Naive thymus-derived CD8-positive, alpha-beta T cell (primary cell): ENCODE results near the gene TEX52. TPM values are rescaled to one million over a fixed set of nuclear protein-coding genes. Genes with fewer than 3 reads are reported as not detected.

Source experiments
- ATAC-seq, 2 donors: fragments of 150-1000 bp; cut with Tn5 transposase in 1 of 2; sonication (Bioruptor Pico), chemical (Tn5 transposase) in 1 of 2; 1 replicate in 1 of 2; 2 replicates in 1 of 2; pipeline ENCODE4 v1.10.0; 2021; ENCODE audit warnings: mild to moderate bottlenecking in 2 of 2, moderate library complexity in 2 of 2
- POLR2A ChIA-PET: fragments of 350-600 bp; sonication (Branson Sonifier 250); formaldehyde crosslinking; loops from one replicate; lab custom pipeline; 2021; ENCODE audit warnings: antibody characterized with exemption; lab: Charles Lee
- DNase-seq, 10 donors: peaks; one replicate each; pipeline versions ENCODE4 v3.0.0 to v3.0.0-alpha.2; 2020 to 2022
- H3K27ac Mint-ChIP-seq, 10 donors: one replicate each; pipeline ENCODE4 v1.8.0; 2020 to 2022; ENCODE audit warnings: mild to moderate bottlenecking in 10 of 10, mixed read lengths in 10 of 10, moderate library complexity in 4 of 10, inconsistent platforms in 1 of 10
- H3K27me3 Mint-ChIP-seq, 5 donors: one replicate each; pipeline ENCODE4 v1.8.0; 2021 to 2022; ENCODE audit warnings: mixed read lengths in 5 of 5
- H3K36me3 Mint-ChIP-seq, 3 donors: one replicate each; pipeline ENCODE4 v1.8.0; 2020 to 2022; ENCODE audit warnings: mixed read lengths in 3 of 3, mild to moderate bottlenecking in 2 of 3, inconsistent platforms in 1 of 3
- H3K4me1 Mint-ChIP-seq, 4 donors: one replicate each; pipeline ENCODE4 v1.8.0; 2021 to 2022; ENCODE audit warnings: mixed read lengths in 4 of 4
- H3K4me3 Mint-ChIP-seq, 10 donors: one replicate each; pipeline ENCODE4 v1.8.0; 2020 to 2022; ENCODE audit warnings: mild to moderate bottlenecking in 10 of 10, mixed read lengths in 10 of 10, moderate library complexity in 6 of 10, inconsistent platforms in 1 of 10
- H3K9me3 Mint-ChIP-seq, 9 donors: one replicate each; pipeline ENCODE4 v1.8.0; 2020 to 2022; ENCODE audit warnings: mixed read lengths in 9 of 9, mild to moderate bottlenecking in 3 of 9, inconsistent platforms in 1 of 9, moderate library complexity in 1 of 9
- polyA plus RNA-seq, 3 donors: library from polyadenylated mRNA; unstranded; fragments of 300-500 nt; fragmentation: Illumina TruSeq; gene quantifications; one replicate each; pipeline ENCODE4 v1.2.3, GENCODE V29; 2021
- total RNA-seq, 8 experiments: library from RNA in 2 of 8; stranded (reverse) in 2 of 8; gene quantifications; one replicate each; pipeline ENCODE4 v1.2.3 and lab custom pipeline; 2021 to 2026

Gene TEX52
- total and polyA plus RNA-seq, 5 experiments from 2014 or later: not detected

- Mint-ChIP-seq H3K36me3 (peaks cover 10 to 78% (median 26%) of the 10 kb centered on the region in 3 donors), H3K4me1 (peaks cover 3 to 6% (median 5%) of the 10 kb centered on the region in 4 donors), H3K27me3 (no peaks in the 10 kb centered on the region), H3K27ac (no peak overlapping the region), H3K4me3 (no peak overlapping the region), H3K9me3 (no peaks in the 10 kb centered on the region)
- ATAC-seq (no peak), DNase-seq (no peak)
- POLR2A ChIA-PET: no interaction called here
Observed at GRCh38 chr12:2841056-2841650, 15.7 kb downstream of the TEX52 start.

DNA sequence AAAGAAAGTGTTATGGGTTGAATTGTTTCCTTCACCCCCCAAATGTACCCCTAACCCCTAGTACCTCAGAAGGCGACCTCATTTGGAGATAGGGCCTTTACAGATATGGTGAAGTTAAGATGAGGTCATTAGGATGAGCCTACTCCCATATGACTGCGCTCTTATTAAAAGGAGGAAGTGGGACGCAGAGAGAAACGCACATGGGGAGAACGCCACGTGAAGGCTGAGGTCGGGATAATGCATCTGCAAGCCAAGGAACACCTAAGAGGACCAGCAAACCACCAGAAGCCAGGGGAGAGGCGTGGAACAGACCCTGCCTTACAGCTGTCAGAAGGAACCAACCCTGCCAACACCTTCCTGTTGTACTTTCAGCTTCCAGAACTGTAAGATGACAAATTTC lies 20.3 kb downstream of the TEX52 start:
- DNase-seq: no peak
- Mint-ChIP-seq H3K4me1 (peaks cover 9 to 28% (median 20%) of the 10 kb centered on the region in 4 donors), H3K4me3 (no peak overlapping the region), H3K36me3 (peaks cover 5 to 55% (median 23%) of the 10 kb centered on the region in 3 donors), H3K9me3 (no peaks in the 10 kb centered on the region), H3K27ac (no peak overlapping the region), H3K27me3 (no peaks in the 10 kb centered on the region)
- POLR2A ChIA-PET: no interaction called here
- ATAC-seq: no peak

DNA sequence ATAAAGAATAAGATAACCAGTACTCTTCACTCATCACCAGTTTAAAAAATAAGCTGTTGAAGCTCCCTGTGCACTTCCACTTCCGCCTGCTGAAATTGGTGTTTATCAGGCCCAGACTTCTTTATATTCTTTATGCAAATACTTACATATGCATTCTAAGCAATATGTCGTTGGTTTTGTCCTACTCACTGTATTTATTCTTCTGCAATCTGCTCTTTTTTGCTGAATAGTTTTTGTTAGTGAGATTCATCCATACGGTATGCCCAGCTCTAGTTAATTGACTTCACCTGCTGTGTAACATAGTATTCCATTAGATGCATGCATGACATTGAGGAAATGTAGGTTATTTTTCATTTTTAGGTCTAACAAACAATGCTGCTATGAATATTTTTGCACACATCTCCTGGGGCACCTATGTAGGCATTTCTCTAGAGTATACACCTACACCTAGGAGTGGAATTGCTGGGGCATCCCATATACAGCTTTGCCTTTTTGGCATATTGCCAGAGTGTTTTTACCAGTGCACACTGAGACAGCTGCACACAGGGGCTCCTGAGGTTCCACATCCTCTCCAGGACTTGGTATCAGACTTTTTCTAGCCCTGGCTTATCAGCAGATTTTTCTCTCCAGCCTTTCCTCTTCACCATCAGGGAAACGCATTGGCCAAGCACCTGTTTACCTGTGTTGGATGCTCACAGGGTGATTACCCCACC lies 21.0 kb downstream of the TEX52 start:
- Mint-ChIP-seq H3K4me1 (peaks cover 9 to 28% (median 20%) of the 10 kb centered on the region in 4 donors), H3K36me3 (peaks cover 5 to 57% (median 18%) of the 10 kb centered on the region in 3 donors), H3K27ac (peak overlapping the region in 4 of 10 donors; percentile 1 to 52 (median 12)), H3K4me3 (peak overlapping the region in 1 of 10 donors; percentile 6), H3K27me3 (no peaks in the 10 kb centered on the region), H3K9me3 (no peaks in the 10 kb centered on the region)
- POLR2A ChIA-PET: no interaction called here
- ATAC-seq (no peak), DNase-seq (no peak)

- POLR2A ChIA-PET: no interaction called here
- Mint-ChIP-seq H3K27me3 (no peaks in the 10 kb centered on the region), H3K9me3 (no peaks in the 10 kb centered on the region), H3K36me3 (peaks cover 4 to 53% (median 14%) of the 10 kb centered on the region in 3 donors), H3K4me3 (peak within 1 kb of the TSS in 2 of 10 donors; percentile 6 to 50), H3K4me1 (peaks cover 9 to 28% (median 21%) of the 10 kb centered on the region in 4 donors), H3K27ac (peak within 1 kb of the TSS in 9 of 10 donors; percentile 18 to 87 (median 70))
- ATAC-seq (peak in 1 of 2 donors; percentile 35), DNase-seq (no peak)
Observed at GRCh38 chr12:2834581-2835491, 22.0 kb downstream of the TEX52 start, which contains the start of gene NRIP2. Gene NRIP2 (minus strand): TSS chr12:2835035. CDS start chr12:2834983, 52 bp downstream.

- POLR2A ChIA-PET: interaction anchor here (0.6 kb wide), 1 partner anchor 15 kb away, joined by 3 read pairs; no protein-coding TSS in a partner anchor
- no peaks in the 10 kb centered on the region for H3K9me3 Mint-ChIP-seq
Observed at GRCh38 chr12:2833810-2834209, 23.0 kb downstream of the TEX52 start.

GRCh38 chr12:2833327-2833726 lies 23.5 kb downstream of the TEX52 start:
- peaks cover 0 to 51% (median 12%) of the 10 kb centered on the region in 3 donors for H3K36me3 Mint-ChIP-seq
- H3K27ac Mint-ChIP-seq: peak overlapping the region in 1 of 10 donors; percentile 52
- no peaks in the 10 kb centered on the region for H3K27me3 Mint-ChIP-seq
- peaks cover 9 to 28% (median 21%) of the 10 kb centered on the region in 4 donors for H3K4me1 Mint-ChIP-seq
- ATAC-seq: no peak
- DNase-seq: no peak
- H3K9me3 Mint-ChIP-seq: no peaks in the 10 kb centered on the region
- POLR2A ChIA-PET: interaction anchor here (0.6 kb wide), 1 partner anchor 14 kb away, joined by 3 read pairs; no protein-coding TSS in a partner anchor
- H3K4me3 Mint-ChIP-seq: no peak overlapping the region

More at GRCh38 chr12:2833810-2834209, 23.0 kb downstream of the TEX52 start:
- peaks cover 9 to 28% (median 21%) of the 10 kb centered on the region in 4 donors for H3K4me1 Mint-ChIP-seq
- H3K36me3 Mint-ChIP-seq: peaks cover 0 to 51% (median 10%) of the 10 kb centered on the region in 3 donors
- H3K4me3 Mint-ChIP-seq: no peak overlapping the region
- ATAC-seq: no peak
- no peak for DNase-seq
- peak overlapping the region in 4 of 10 donors; percentile 2 to 71 (median 27) for H3K27ac Mint-ChIP-seq
- H3K27me3 Mint-ChIP-seq: no peaks in the 10 kb centered on the region

- peaks cover 0 to 51% (median 15%) of the 10 kb centered on the region in 3 donors for H3K36me3 Mint-ChIP-seq
- POLR2A ChIA-PET: interaction anchor here (0.6 kb wide), 1 partner anchor 55 kb away, joined by 7 read pairs; no protein-coding TSS in a partner anchor
- DNase-seq (no peak), ATAC-seq (no peak)
- H3K27me3 Mint-ChIP-seq: no peaks in the 10 kb centered on the region
- peaks cover 9 to 28% (median 20%) of the 10 kb centered on the region in 4 donors for H3K4me1 Mint-ChIP-seq
- H3K27ac Mint-ChIP-seq: peak overlapping the region in 6 of 10 donors; percentile 4 to 80 (median 64)
- no peaks in the 10 kb centered on the region for H3K9me3 Mint-ChIP-seq
- no peak overlapping the region for H3K4me3 Mint-ChIP-seq
Observed at GRCh38 chr12:2832550-2833127, 24.2 kb downstream of the TEX52 start.

GRCh38 chr12:2829275-2829674 lies 27.6 kb downstream of the TEX52 start:
- POLR2A ChIA-PET: no interaction called here
- peaks cover 0 to 74% (median 10%) of the 10 kb centered on the region in 3 donors for H3K36me3 Mint-ChIP-seq

GRCh38 chr12:2826721-2827515 lies 29.9 kb downstream of the TEX52 start:
- POLR2A ChIA-PET: no interaction called here
- Mint-ChIP-seq H3K36me3 (peaks cover 0 to 90% (median 16%) of the 10 kb centered on the region in 3 donors), H3K4me3 (no peak overlapping the region), H3K4me1 (peaks cover 0 to 8% (median under 1%) of the 10 kb centered on the region in 4 donors), H3K27ac (peak overlapping the region in 3 of 10 donors; percentile 58 to 89 (median 85)), H3K27me3 (no peaks in the 10 kb centered on the region), H3K9me3 (no peaks in the 10 kb centered on the region)
- ATAC-seq (no peak), DNase-seq (no peak)

More at GRCh38 chr12:2829275-2829674, 27.6 kb downstream of the TEX52 start:
- no peak for ATAC-seq
- no peaks in the 10 kb centered on the region for H3K27me3 Mint-ChIP-seq
- no peak overlapping the region for H3K4me3 Mint-ChIP-seq
- H3K27ac Mint-ChIP-seq: peak overlapping the region in 2 of 10 donors; percentile 25 to 54
- DNase-seq: no peak
- no peaks in the 10 kb centered on the region for H3K9me3 Mint-ChIP-seq
- H3K4me1 Mint-ChIP-seq: peaks cover 0 to 10% (median 4%) of the 10 kb centered on the region in 4 donors

DNA sequence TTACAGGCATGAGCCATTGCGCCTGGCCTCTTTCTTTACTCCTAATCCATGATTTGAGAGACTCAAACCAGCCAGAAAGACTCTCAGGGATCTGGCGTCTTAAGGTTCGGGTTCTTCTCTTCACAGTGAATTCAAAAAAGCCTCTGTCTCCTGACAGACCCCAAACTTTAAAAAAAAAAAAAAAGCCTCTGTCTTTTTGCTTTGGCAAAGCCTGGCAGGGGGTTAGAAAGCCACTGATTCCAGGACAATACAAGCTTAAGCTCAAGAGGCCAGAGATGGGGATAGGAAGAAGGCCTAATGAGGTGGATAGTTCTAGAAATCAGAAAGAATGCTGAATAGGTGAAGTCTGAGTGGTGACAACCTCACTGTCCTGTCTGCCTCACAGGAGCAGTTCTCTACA lies 30.8 kb downstream of the TEX52 start:
- Mint-ChIP-seq H3K27me3 (no peaks in the 10 kb centered on the region), H3K4me1 (peaks cover 0 to 10% (median 2%) of the 10 kb centered on the region in 4 donors), H3K27ac (no peak overlapping the region), H3K36me3 (peaks cover 0 to 92% (median 15%) of the 10 kb centered on the region in 3 donors), H3K4me3 (no peak overlapping the region), H3K9me3 (no peaks in the 10 kb centered on the region)
- no peak for ATAC-seq
- no peak for DNase-seq
- POLR2A ChIA-PET: no interaction called here

DNA sequence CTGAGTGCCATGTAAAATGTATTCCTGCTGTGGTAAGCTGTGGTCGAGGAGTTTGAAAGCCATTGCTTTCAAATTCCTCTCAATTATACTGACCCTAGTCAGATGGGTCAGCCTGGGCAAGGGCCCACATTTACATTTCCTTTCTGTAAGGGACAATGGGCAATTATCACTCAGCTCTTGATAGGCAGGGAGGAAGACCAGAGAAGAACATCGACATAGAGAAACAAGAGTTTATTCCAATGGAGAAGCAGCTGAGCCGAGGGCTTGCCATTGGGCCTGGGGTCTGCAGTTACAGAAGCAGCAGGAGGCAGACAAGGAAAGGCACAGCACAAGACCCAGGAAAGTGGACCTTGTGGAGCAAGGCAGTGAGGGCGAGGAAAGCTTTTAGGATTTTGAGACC lies 31.7 kb downstream of the TEX52 start:
- POLR2A ChIA-PET: no interaction called here
- Mint-ChIP-seq H3K36me3 (peaks cover 0 to 95% (median 16%) of the 10 kb centered on the region in 3 donors), H3K4me3 (no peak overlapping the region), H3K27me3 (no peaks in the 10 kb centered on the region), H3K27ac (peak overlapping the region in 2 of 10 donors; percentile 14 to 50), H3K9me3 (no peaks in the 10 kb centered on the region), H3K4me1 (peaks cover 0 to 10% (median 2%) of the 10 kb centered on the region in 4 donors)
- ATAC-seq: no peak
- DNase-seq: no peak
